Measurements from ENCODE around the gene CA10. TPM values are rescaled to one million over a fixed set of nuclear protein-coding genes. Genes with fewer than 3 reads are reported as not detected.
A peak's percentile ranks its signal among the peaks of the same experiment; 100 is the strongest.

Gene CA10
- total RNA-seq, 1 donor from 2014 or later, result 1.3 TPM

GRCh38 chr17:52181782-52182181 is 23.3 kb upstream of the CA10 start:
- TF ChIP-seq CTCF (IDR thresholded peaks at IDR 0.05; ENCODE audit: partially characterized antibody, unreplicated experiment), result no peak
- H3K4me3 Mint-ChIP-seq (ENCODE audit: unreplicated experiment), result no peak overlapping the region
- no peaks in the 10 kb centered on the region for H3K36me3 Mint-ChIP-seq (ENCODE audit: unreplicated experiment)
- no peak overlapping the region for H3K27ac Mint-ChIP-seq (ENCODE audit: unreplicated experiment)
- no peaks in the 10 kb centered on the region for H3K27me3 Mint-ChIP-seq (ENCODE audit: unreplicated experiment)
- no peaks in the 10 kb centered on the region for H3K9me3 Mint-ChIP-seq (ENCODE audit: unreplicated experiment)
- no peak for DNase-seq
- H3K4me1 Mint-ChIP-seq (ENCODE audit: low read depth, unreplicated experiment), result no peaks in the 10 kb centered on the region

GRCh38 chr17:52178012-52178411 is 19.5 kb upstream of the CA10 start:
- no peaks in the 10 kb centered on the region for H3K27me3 Mint-ChIP-seq (ENCODE audit: unreplicated experiment)

GRCh38 chr17:52170963-52171572 is 12.6 kb upstream of the CA10 start:
- Mint-ChIP-seq H3K27me3 (ENCODE audit: unreplicated experiment) (no peaks in the 10 kb centered on the region), H3K9me3 (ENCODE audit: unreplicated experiment) (no peaks in the 10 kb centered on the region), H3K4me1 (ENCODE audit: low read depth, unreplicated experiment) (no peaks in the 10 kb centered on the region), H3K36me3 (ENCODE audit: unreplicated experiment) (no peaks in the 10 kb centered on the region), H3K27ac (ENCODE audit: unreplicated experiment) (no peak overlapping the region), H3K4me3 (ENCODE audit: unreplicated experiment) (no peak overlapping the region)
- DNase-seq, result peak; percentile 66
- peak; percentile 74 for TF ChIP-seq CTCF (IDR thresholded peaks at IDR 0.05; ENCODE audit: partially characterized antibody, unreplicated experiment)

More at GRCh38 chr17:52178012-52178411, 19.5 kb upstream of the CA10 start:
- no peaks in the 10 kb centered on the region for H3K9me3 Mint-ChIP-seq (ENCODE audit: unreplicated experiment)
- no peaks in the 10 kb centered on the region for H3K4me1 Mint-ChIP-seq (ENCODE audit: low read depth, unreplicated experiment)
- no peak for TF ChIP-seq CTCF (IDR thresholded peaks at IDR 0.05; ENCODE audit: partially characterized antibody, unreplicated experiment)
- no peak overlapping the region for H3K27ac Mint-ChIP-seq (ENCODE audit: unreplicated experiment)
- no peak for DNase-seq
- H3K36me3 Mint-ChIP-seq (ENCODE audit: unreplicated experiment), result no peaks in the 10 kb centered on the region
- H3K4me3 Mint-ChIP-seq (ENCODE audit: unreplicated experiment), result no peak overlapping the region

GRCh38 chr17:52160136-52160567 is 1.6 kb upstream of the CA10 start:
- peaks cover 12% of the 10 kb centered on the region for H3K4me1 Mint-ChIP-seq (ENCODE audit: low read depth, unreplicated experiment)
- TF ChIP-seq CTCF (IDR thresholded peaks at IDR 0.05; ENCODE audit: partially characterized antibody, unreplicated experiment), result no peak
- peak; percentile 47 for DNase-seq
- H3K9me3 Mint-ChIP-seq (ENCODE audit: unreplicated experiment), result peaks cover 4% of the 10 kb centered on the region
- H3K36me3 Mint-ChIP-seq (ENCODE audit: unreplicated experiment), result no peaks in the 10 kb centered on the region
- H3K27ac Mint-ChIP-seq (ENCODE audit: unreplicated experiment), result no peak overlapping the region
- H3K27me3 Mint-ChIP-seq (ENCODE audit: unreplicated experiment), result peaks cover 16% of the 10 kb centered on the region
- H3K4me3 Mint-ChIP-seq (ENCODE audit: unreplicated experiment), result peak overlapping the region; percentile 95

- Mint-ChIP-seq H3K9me3 (ENCODE audit: unreplicated experiment) (peaks cover 2% of the 10 kb centered on the region), H3K36me3 (ENCODE audit: unreplicated experiment) (no peaks in the 10 kb centered on the region), H3K4me3 (ENCODE audit: unreplicated experiment) (peak overlapping the region; percentile 95), H3K27me3 (ENCODE audit: unreplicated experiment) (peaks cover 16% of the 10 kb centered on the region), H3K4me1 (ENCODE audit: low read depth, unreplicated experiment) (peaks cover 12% of the 10 kb centered on the region), H3K27ac (ENCODE audit: unreplicated experiment) (no peak overlapping the region)
- no peak for TF ChIP-seq CTCF (IDR thresholded peaks at IDR 0.05; ENCODE audit: partially characterized antibody, unreplicated experiment)
- DNase-seq, result peak; percentile 30
Observed at GRCh38 chr17:52159246-52160135, 977 bp upstream of the CA10 start.

Data from glutamatergic neuron (in vitro differentiated cells).